Measurements from ENCODE around the gene RGS9.

Gene RGS9

GRCh38 chr17:65185062-65185461 is 47.9 kb downstream of the RGS9 start:
- no peak for TF ChIP-seq CTCF (IDR thresholded peaks at IDR 0.05; ENCODE audit: extremely low read depth, insufficient read depth, missing control alignments)
- no peak for DNase-seq (ENCODE audit: low spot score)
- in situ Hi-C loops (cut with MboI; ENCODE audit: low pct_unique_long_range_greater_than_20kb, low sequenced_read_pairs, unreplicated experiment) = loop anchor here (25.0 kb wide), 1 partner anchor 223 kb away; no protein-coding TSS in a partner anchor

GRCh38 chr17:65185668-65186382 is 48.7 kb downstream of the RGS9 start:
- TF ChIP-seq CTCF (IDR thresholded peaks at IDR 0.05; ENCODE audit: extremely low read depth, insufficient read depth, missing control alignments) = no peak
- in situ Hi-C loops (cut with MboI; ENCODE audit: low pct_unique_long_range_greater_than_20kb, low sequenced_read_pairs, unreplicated experiment) = loop anchor here (25.0 kb wide), 1 partner anchor 224 kb away; no protein-coding TSS in a partner anchor
- DNase-seq (ENCODE audit: low spot score) = no peak

GRCh38 chr17:65190467-65191097 is 53.4 kb downstream of the RGS9 start:
- TF ChIP-seq CTCF (IDR thresholded peaks at IDR 0.05; ENCODE audit: extremely low read depth, insufficient read depth, missing control alignments) = no peak
- in situ Hi-C loops (cut with MboI; ENCODE audit: low pct_unique_long_range_greater_than_20kb, low sequenced_read_pairs, unreplicated experiment) = loop anchor here (10.0 to 25.0 kb wide), 2 partner anchors 46 to 228 kb away; no protein-coding TSS in a partner anchor
- no peak for DNase-seq (ENCODE audit: low spot score)

- in situ Hi-C loops (cut with MboI; ENCODE audit: low pct_unique_long_range_greater_than_20kb, low sequenced_read_pairs, unreplicated experiment) = loop anchor here (10.0 to 25.0 kb wide), 2 partner anchors 47 to 230 kb away; no protein-coding TSS in a partner anchor
- no peak for TF ChIP-seq CTCF (IDR thresholded peaks at IDR 0.05; ENCODE audit: extremely low read depth, insufficient read depth, missing control alignments)
- no peak for DNase-seq (ENCODE audit: low spot score)
Observed at GRCh38 chr17:65191811-65192740, 54.9 kb downstream of the RGS9 start.

- no peak for DNase-seq (ENCODE audit: low spot score)
- in situ Hi-C loops (cut with MboI; ENCODE audit: low pct_unique_long_range_greater_than_20kb, low sequenced_read_pairs, unreplicated experiment) = loop anchor here (10.0 to 25.0 kb wide), 2 partner anchors 49 to 231 kb away; no protein-coding TSS in a partner anchor
- TF ChIP-seq CTCF (IDR thresholded peaks at IDR 0.05; ENCODE audit: extremely low read depth, insufficient read depth, missing control alignments) = no peak
Observed at GRCh38 chr17:65193305-65193704, 56.1 kb downstream of the RGS9 start.

- no peak for TF ChIP-seq CTCF (IDR thresholded peaks at IDR 0.05; ENCODE audit: extremely low read depth, insufficient read depth, missing control alignments)
- in situ Hi-C loops (cut with MboI; ENCODE audit: low pct_unique_long_range_greater_than_20kb, low sequenced_read_pairs, unreplicated experiment) = loop anchor here (10.0 to 25.0 kb wide), 2 partner anchors 49 to 232 kb away; no protein-coding TSS in a partner anchor
- DNase-seq (ENCODE audit: low spot score) = no peak
Observed at GRCh38 chr17:65193716-65194293, 56.6 kb downstream of the RGS9 start.
